Measurements from ENCODE around the gene PIBF1. TPM values are rescaled to one million over a fixed set of nuclear protein-coding genes. Genes with fewer than 3 reads are reported as not detected.

Gene PIBF1
- total and polyA plus RNA-seq, 10 of the 15 experiments (the other 5 are each of a cell fraction or from before 2014, with no cell fraction given): 6.4 to 24.5 (median 11.1) TPM

GRCh38 chr13:73058736-73059459 is 277.0 kb downstream of the PIBF1 start, which contains the start of gene KLF5:
Gene KLF5 (plus strand): TSS chr13:73059005. CDS start chr13:73059328, 323 bp downstream.
- in situ Hi-C loops (cut with MboI): no loop called here
- DNase-seq (ENCODE audit: low read depth, low spot score) (peak; percentile 48), FAIRE-seq (peak; percentile 92), ATAC-seq (peak; percentile 100)
- ChIA-PET SMC1A (ENCODE audit: uncharacterized antibody, unreplicated experiment) (interaction anchor here (1.0 kb wide), 1 partner anchor 23 kb away, joined by 3 read pairs; no protein-coding TSS in a partner anchor), CTCF (interaction anchor here (0.7 to 1.0 kb wide), 2 partner anchors 23 to 770 kb away, joined by 4 to 6 read pairs; no protein-coding TSS in a partner anchor), RAD21 (ENCODE audit: unreplicated experiment) (interaction anchor here (1.4 kb wide), 1 partner anchor 219 kb away, joined by 3 read pairs; no protein-coding TSS in a partner anchor), POLR2A (no interaction called here)
- peak within 1 kb of the TSS; percentile 87 for H2AFZ ChIP-seq (ENCODE audit: control insufficient read depth, low read depth, low read length)
- no peaks in the 10 kb centered on the region for H3K79me2 ChIP-seq (ENCODE audit: control insufficient read depth, insufficient read depth, low read length)
- no peaks in the 10 kb centered on the region for H3K9me3 ChIP-seq (replicated peaks; ENCODE audit: control insufficient read depth, insufficient read depth, low read length)
- no TSS peak for BruUV-seq (replicated peaks)
- H3K9ac ChIP-seq (ENCODE audit: control insufficient read depth, insufficient read depth, low read length): peak within 1 kb of the TSS; percentile 33; the same call in 1 of the 2 replicates
- H3K27ac ChIP-seq (ENCODE audit: control insufficient read depth, insufficient read depth): no peak within 1 kb of the TSS
- 1% methylated on average over 56 of the region's 93 CpGs for WGBS (ENCODE audit: insufficient coverage, insufficient replicate concordance, low lambda C conversion rate, missing lambda C conversion rate)
- intact Hi-C loops (cut with micrococcal nuclease; ENCODE audit: unreplicated experiment): no loop called here
- no peaks in the 10 kb centered on the region for H4K20me1 ChIP-seq (ENCODE audit: control insufficient read depth, insufficient read depth)
- peaks cover 3% of the 10 kb centered on the region; the same call in 1 of the 2 replicates for H3K4me1 ChIP-seq (ENCODE audit: control insufficient read depth, insufficient read depth, low read length)
- H3K4me2 ChIP-seq (ENCODE audit: control insufficient read depth, insufficient read depth): peak within 1 kb of the TSS; percentile 95
- peak within 1 kb of the TSS; percentile 66 for H3K4me3 ChIP-seq
- H3K36me3 ChIP-seq (ENCODE audit: control insufficient read depth in 2 of 2, insufficient read depth in 2 of 2, low read length in 1 of 2): no peaks in the 10 kb centered on the region
- peaks cover 0 to 4% of the 10 kb centered on the region in 2 experiments; a peak in 2 of 4 replicates for H3K27me3 ChIP-seq (replicated peaks in 1 of 2; ENCODE audit: control insufficient read depth in 2 of 2, insufficient read depth in 2 of 2, low read length in 1 of 2)
- TF ChIP-seq STAT1 (conservative IDR thresholded peaks at IDR 0.05): no peak
- no peak for TF ChIP-seq RCOR1 (conservative IDR thresholded peaks at IDR 0.05; ENCODE audit: low read depth, low read length)
- TF ChIP-seq NFYA (IDR thresholded peaks at IDR 0.05; ENCODE audit: borderline replicate concordance, low read depth, low read length): peak; percentile 54
- peak; percentile 40; the same call in 1 of the 2 replicates for TF ChIP-seq HDGF (IDR thresholded peaks at IDR 0.05)
- peak; percentile 99 for TF ChIP-seq PKNOX1 (IDR thresholded peaks at IDR 0.05)
- no peak for TF ChIP-seq ZNF687 (IDR thresholded peaks at IDR 0.05)
- peak; percentile 97 for TF ChIP-seq DPF2 (IDR thresholded peaks at IDR 0.05)
- no peak for TF ChIP-seq SIX5 (IDR thresholded peaks at IDR 0.05; ENCODE audit: low read depth, low read length, severe bottlenecking)
- peak; percentile 41 for TF ChIP-seq RUNX3 (IDR thresholded peaks at IDR 0.05; ENCODE audit: low read length)
- TF ChIP-seq TAF1 (IDR thresholded peaks at IDR 0.05; ENCODE audit: borderline replicate concordance, low read depth, low read length): peak; percentile 48; the same call in 1 of the 2 replicates
- TF ChIP-seq CREB1 (IDR thresholded peaks at IDR 0.05; ENCODE audit: low read depth): peak; percentile 50; the same call in 1 of the 2 replicates
- TF ChIP-seq YY1 (IDR thresholded peaks at IDR 0.05; ENCODE audit: low read depth, low read length): 0 out of 2 replicates have a peak, but pooled peaks have one; percentile 20
- TF ChIP-seq FOS (IDR thresholded peaks at IDR 0.05; ENCODE audit: borderline replicate concordance, extremely low read depth, insufficient read length): peak; percentile 77
- TF ChIP-seq FOXK2 (IDR thresholded peaks at IDR 0.05): peak; percentile 27; the same call in 1 of the 2 replicates
- no peak for TF ChIP-seq TARDBP (IDR thresholded peaks at IDR 0.05; ENCODE audit: borderline replicate concordance)
- TF ChIP-seq NBN (IDR thresholded peaks at IDR 0.05): peak; percentile 39; the same call in 1 of the 2 replicates
- peak; percentile 96 for TF ChIP-seq SP1 (IDR thresholded peaks at IDR 0.05; ENCODE audit: low read depth, low read length)
- TF ChIP-seq SREBF2 (IDR thresholded peaks at IDR 0.05; ENCODE audit: low read length): no peak
- peak; percentile 98 for TF ChIP-seq PBX3 (IDR thresholded peaks at IDR 0.05; ENCODE audit: insufficient replicate concordance, low read depth, low read length)

Measured in GM12878 (cell line).